Measurements from ENCODE around the gene PPM1D.

DNA sequence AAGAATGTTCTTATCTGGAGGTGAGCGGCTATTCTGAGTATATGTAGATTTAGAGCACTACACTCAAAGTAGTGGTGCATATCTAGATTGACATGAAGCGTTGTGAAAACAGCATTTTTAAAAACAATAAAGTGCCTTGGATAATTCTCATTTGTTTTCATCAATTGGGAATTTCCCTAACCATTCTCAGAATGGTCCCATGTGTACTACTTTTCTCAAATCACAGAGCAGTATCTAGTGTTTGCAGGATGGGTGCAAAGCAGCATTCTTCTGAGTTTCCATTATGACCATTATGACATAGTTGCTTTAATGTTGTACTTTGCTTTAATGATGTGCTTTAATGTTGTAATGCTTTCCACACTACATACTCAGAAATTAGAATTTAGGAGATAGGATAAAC is 61.5 kb downstream of the PPM1D start:
- no peak for TF ChIP-seq POLR2A (IDR thresholded peaks at IDR 0.05)
- TF ChIP-seq EP300 (IDR thresholded peaks at IDR 0.05): no peak
- TF ChIP-seq, protein P1, sequence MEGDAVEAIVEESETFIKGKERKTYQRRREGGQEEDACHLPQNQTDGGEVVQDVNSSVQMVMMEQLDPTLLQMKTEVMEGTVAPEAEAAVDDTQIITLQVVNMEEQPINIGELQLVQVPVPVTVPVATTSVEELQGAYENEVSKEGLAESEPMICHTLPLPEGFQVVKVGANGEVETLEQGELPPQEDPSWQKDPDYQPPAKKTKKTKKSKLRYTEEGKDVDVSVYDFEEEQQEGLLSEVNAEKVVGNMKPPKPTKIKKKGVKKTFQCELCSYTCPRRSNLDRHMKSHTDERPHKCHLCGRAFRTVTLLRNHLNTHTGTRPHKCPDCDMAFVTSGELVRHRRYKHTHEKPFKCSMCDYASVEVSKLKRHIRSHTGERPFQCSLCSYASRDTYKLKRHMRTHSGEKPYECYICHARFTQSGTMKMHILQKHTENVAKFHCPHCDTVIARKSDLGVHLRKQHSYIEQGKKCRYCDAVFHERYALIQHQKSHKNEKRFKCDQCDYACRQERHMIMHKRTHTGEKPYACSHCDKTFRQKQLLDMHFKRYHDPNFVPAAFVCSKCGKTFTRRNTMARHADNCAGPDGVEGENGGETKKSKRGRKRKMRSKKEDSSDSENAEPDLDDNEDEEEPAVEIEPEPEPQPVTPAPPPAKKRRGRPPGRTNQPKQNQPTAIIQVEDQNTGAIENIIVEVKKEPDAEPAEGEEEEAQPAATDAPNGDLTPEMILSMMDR (IDR thresholded peaks at IDR 0.05): no peak
- no peak for TF ChIP-seq POLR2AphosphoS5 (IDR thresholded peaks at IDR 0.05)

Measured in sigmoid colon (tissue), 4 donors.